PC-9 (cell line): ENCODE data around the gene SLC12A9. TPM values are rescaled to one million over a fixed set of nuclear protein-coding genes. Genes with fewer than 3 reads are reported as not detected.

Experiments used
- BruUV-seq: library from RNA; stranded (reverse); fragments of 400-500 nt; replicated peaks from 2 replicates; lab custom pipeline; 2021; lab: Mats Ljungman, UMichigan
- CTCF ChIA-PET: fragments of 300-600 bp; sonication (Branson Sonifier 250); formaldehyde crosslinking; loops from one replicate; lab custom pipeline; 2022; ENCODE audit warnings: antibody characterized with exemption; lab: Charles Lee
- POLR2A ChIA-PET: fragments of 300-600 bp; sonication (Branson Sonifier 250); formaldehyde crosslinking; loops from one replicate; lab custom pipeline; 2022; ENCODE audit warnings: antibody characterized with exemption; ENCODE audit not compliant: unreplicated experiment; lab: Charles Lee
- DNase-seq, 2 experiments: peaks; one replicate each; pipeline versions ENCODE4 v3.0.0 to v3.0.0-alpha.2; 2015 to 2022; ENCODE audit warnings: mixed read lengths in 1 of 2
- H2AFZ ChIP-seq: fragments of 200-600 bp; sonication (generic); 2 replicates; pipeline ENCODE4 v1.8.1; 2017; ENCODE audit warnings: antibody characterized with exemption
- H3F3A ChIP-seq: fragments of 200-600 bp; sonication (generic); 2 replicates; pipeline ENCODE4 v1.8.1; 2017; ENCODE audit warnings: antibody characterized with exemption, mild to moderate bottlenecking, low read depth; ENCODE audit not compliant: insufficient read depth
- H3K27ac ChIP-seq: fragments of 200-600 bp; sonication (generic); 2 replicates; pipeline ENCODE4 v1.6.1; 2016; ENCODE audit warnings: mixed run types
- H3K27me3 ChIP-seq: fragments of 200-600 bp; sonication (generic); 2 replicates; pipeline ENCODE4 v1.6.1; 2016; ENCODE audit warnings: low read depth, mixed run types; ENCODE audit not compliant: insufficient read depth
- H3K36me3 ChIP-seq: fragments of 200-600 bp; sonication (generic); 2 replicates; pipeline ENCODE4 v1.6.1; 2016; ENCODE audit warnings: low read depth, mixed run types
- H3K4me1 ChIP-seq: fragments of 200-600 bp; sonication (generic); replicated peaks from 2 replicates; pipeline ENCODE4 v1.6.1; 2016; ENCODE audit warnings: mixed run types; ENCODE audit not compliant: insufficient read depth
- H3K4me2 ChIP-seq: fragments of 200-600 bp; sonication (generic); 2 replicates; pipeline ENCODE4 v1.6.1; 2017; ENCODE audit warnings: mixed run types
- H3K4me3 ChIP-seq: fragments of 200-600 bp; sonication (generic); 2 replicates; pipeline ENCODE4 v1.6.1; 2016; ENCODE audit warnings: mixed run types
- H3K79me2 ChIP-seq: fragments of 200-600 bp; sonication (generic); 2 replicates; pipeline ENCODE4 v1.6.1; 2017; ENCODE audit warnings: low read depth, mixed run types
- H3K9me2 ChIP-seq: fragments of 200-600 bp; sonication (generic); 2 replicates; pipeline ENCODE4 v1.8.1; 2017; ENCODE audit warnings: mild to moderate bottlenecking; ENCODE audit not compliant: insufficient read depth
- H3K9me3 ChIP-seq: fragments of 200-600 bp; sonication (generic); 2 replicates; pipeline ENCODE4 v1.8.1; 2016; ENCODE audit warnings: low read depth; ENCODE audit not compliant: insufficient read depth
- H4K20me1 ChIP-seq: fragments of 200-600 bp; sonication (generic); 2 replicates; pipeline ENCODE4 v1.8.1; 2017; ENCODE audit not compliant: insufficient read depth
- CTCF ChIP-seq: fragments of 200-600 bp; sonication (generic); conservative IDR thresholded peaks from 2 replicates; pipeline ENCODE4 v1.6.1; 2017; ENCODE audit warnings: mixed run types, antibody characterized with exemption, mild to moderate bottlenecking, moderate library complexity
- EZH2 ChIP-seq: fragments of 200-600 bp; sonication (generic); IDR thresholded peaks from 2 replicates; pipeline ENCODE4 v1.8.0; 2017; ENCODE audit warnings: antibody characterized with exemption, low read depth
- intact Hi-C: fragments of 100-400 bp; cut with micrococcal nuclease; formaldehyde crosslinking; loops from one replicate; pipeline ENCODE4 v1.10.0; 2022; ENCODE audit not compliant: unreplicated experiment
- total RNA-seq: library from RNA; stranded (reverse); gene quantifications from 2 replicates; pipeline ENCODE4 v1.2.3, GENCODE V29; 2021

Gene SLC12A9
- total RNA-seq, 1 experiment from 2014 or later: 36.7 TPM

GRCh38 chr7:100882201-100882600 lies 29.7 kb downstream of the SLC12A9 start:
- H3K4me2 ChIP-seq: no peak overlapping the region
- intact Hi-C loops: no loop called here
- no peaks in the 10 kb centered on the region for H3K9me2 ChIP-seq
- H4K20me1 ChIP-seq: peaks cover 48% of the 10 kb centered on the region
- TF ChIP-seq CTCF (no peak), EZH2 (no peak)
- no peak overlapping the region for H3K4me3 ChIP-seq
- no peak overlapping the region for H2AFZ ChIP-seq
- ChIA-PET POLR2A (no interaction called here), CTCF (no interaction called here)
- H3K36me3 ChIP-seq: peaks cover 46% of the 10 kb centered on the region
- no peak overlapping the region for H3K27ac ChIP-seq
- H3K27me3 ChIP-seq: no peaks in the 10 kb centered on the region
- DNase-seq: no peak
- peaks cover 50% of the 10 kb centered on the region for H3K79me2 ChIP-seq
- H3K9me3 ChIP-seq: no peaks in the 10 kb centered on the region
- peaks cover 34% of the 10 kb centered on the region for H3F3A ChIP-seq
- H3K4me1 ChIP-seq: peaks cover under 1% of the 10 kb centered on the region; the same call in 1 of the 2 replicates
- BruUV-seq: no TSS peak

- Histone ChIP-seq H3K4me1 (peaks cover 3% of the 10 kb centered on the region), H3K9me2 (no peaks in the 10 kb centered on the region), H3K27me3 (no peaks in the 10 kb centered on the region), H3K79me2 (peaks cover 50% of the 10 kb centered on the region), H3F3A (peaks cover 37% of the 10 kb centered on the region), H3K36me3 (peaks cover 38% of the 10 kb centered on the region; the same call in 1 of the 2 replicates), H3K27ac (no peak overlapping the region), H4K20me1 (peaks cover 41% of the 10 kb centered on the region), H2AFZ (no peak overlapping the region), H3K4me2 (no peak overlapping the region), H3K9me3 (no peaks in the 10 kb centered on the region), H3K4me3 (no peak overlapping the region)
- ChIA-PET POLR2A (interaction anchor here (0.6 kb wide), 1 partner anchor 9 kb away, joined by 3 read pairs; no protein-coding TSS in a partner anchor), CTCF (no interaction called here)
- intact Hi-C loops: no loop called here
- no TSS peak for BruUV-seq
- TF ChIP-seq CTCF (no peak), EZH2 (no peak)
- DNase-seq: no peak
These were observed 30.4 kb downstream of the SLC12A9 start for GRCh38 chr7:100882785-100883526.

- CTCF ChIA-PET: no interaction called here
These were observed 32.4 kb downstream of the SLC12A9 start for GRCh38 chr7:100884736-100885439.

More at GRCh38 chr7:100884736-100885439, 32.4 kb downstream of the SLC12A9 start:
- no peaks in the 10 kb centered on the region for H3K9me3 ChIP-seq
- BruUV-seq: TSS peak; percentile 48
- peaks cover 41% of the 10 kb centered on the region for H3F3A ChIP-seq
- no peak for TF ChIP-seq EZH2
- peaks cover 8% of the 10 kb centered on the region for H3K4me1 ChIP-seq
- H3K4me2 ChIP-seq: no peak overlapping the region
- H3K79me2 ChIP-seq: peaks cover 46% of the 10 kb centered on the region
- no peak overlapping the region for H3K4me3 ChIP-seq
- no peak overlapping the region for H2AFZ ChIP-seq
- H3K9me2 ChIP-seq: no peaks in the 10 kb centered on the region
- DNase-seq: no peak
- no peaks in the 10 kb centered on the region for H3K27me3 ChIP-seq
- peaks cover 22% of the 10 kb centered on the region for H4K20me1 ChIP-seq
- H3K36me3 ChIP-seq: peaks cover 28% of the 10 kb centered on the region
- POLR2A ChIA-PET: no interaction called here
- intact Hi-C loops: no loop called here
- H3K27ac ChIP-seq: no peak overlapping the region
